Tibial artery (tissue), 4 donors: ENCODE measurements around the gene SPOCK3.

Experiments
- DNase-seq, 2 donors: peaks; one replicate each; pipeline ENCODE4 v3.0.0-alpha.2; 2019
- H3K27ac ChIP-seq, 2 donors: fragments of 200-600 bp; sonication (generic) in 1 of 2; 1 replicate in 1 of 2; 2 replicates in 1 of 2; pipeline ENCODE4 v1.5.1; 2018 to 2019; ENCODE audit warnings: mild to moderate bottlenecking in 1 of 2
- H3K27me3 ChIP-seq, 2 donors: fragments of 200-600 bp; sonication (generic) in 1 of 2; one replicate each; pipeline versions ENCODE4 v1.5.1 to v1.6.0; 2016 to 2019
- H3K36me3 ChIP-seq, 3 donors: fragments of 200-600 bp; sonication (generic) in 2 of 3; one replicate each; pipeline ENCODE4 v1.5.1; 2016 to 2019; ENCODE audit warnings: mild to moderate bottlenecking in 2 of 3
- H3K4me1 ChIP-seq, 4 donors: fragments of 200-600 bp; sonication (generic) in 2 of 4; 1 replicate in 3 of 4; 2 replicates in 1 of 4; pipeline ENCODE4 v1.5.1; 2016 to 2019
- H3K4me3 ChIP-seq, 2 donors: fragments of 200-600 bp; sonication (generic) in 1 of 2; 1 replicate in 1 of 2; 2 replicates in 1 of 2; pipeline ENCODE4 v1.5.1; 2018 to 2019; ENCODE audit warnings: mild to moderate bottlenecking in 2 of 2
- H3K9me3 ChIP-seq, 3 donors: fragments of 200-600 bp; sonication (generic) in 1 of 3; one replicate each; pipeline ENCODE4 v1.5.1; 2016 to 2019
- intact Hi-C: fragments of 100-400 bp; cut with DNase I; formaldehyde crosslinking; loops from one replicate; pipeline ENCODE4 v1.15.0; 2023; ENCODE audit warnings: low total_unique reads
- TF ChIP-seq, protein P1 (sequence below), 2 experiments: fragments of 200-600 bp in 1 of 2; fragments of 450-650 bp in 1 of 2; IDR thresholded peaks; one replicate each; pipeline ENCODE4 v1.5.1; 2017 to 2019; ENCODE audit warnings: antibody characterized with exemption in 2 of 2, mild to moderate bottlenecking in 1 of 2, moderate library complexity in 1 of 2

Gene SPOCK3

DNA sequence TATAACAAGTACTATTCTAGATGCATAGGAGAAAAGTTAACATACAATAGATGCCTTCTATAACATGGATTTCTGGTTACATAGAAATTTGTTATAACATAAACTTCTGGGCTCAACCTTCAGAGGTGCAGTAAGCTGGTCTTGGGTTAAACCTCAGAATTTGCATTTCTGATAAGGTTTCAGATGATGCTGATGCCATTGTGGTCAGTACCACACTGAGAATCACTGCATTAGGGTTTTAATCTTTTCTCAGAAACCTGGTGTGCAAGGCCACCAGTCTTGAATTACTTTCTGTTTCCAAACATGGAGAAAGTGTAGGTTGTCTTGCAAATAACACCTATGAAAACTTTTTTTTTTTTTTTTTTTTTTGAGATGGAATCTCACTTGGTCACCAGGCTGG, 146.2 kb downstream of the SPOCK3 start:
- no peak overlapping the region for H3K27ac ChIP-seq
- H3K4me1 ChIP-seq: no peaks in the 10 kb centered on the region
- no peak overlapping the region for H3K4me3 ChIP-seq
- TF ChIP-seq, protein P1, sequence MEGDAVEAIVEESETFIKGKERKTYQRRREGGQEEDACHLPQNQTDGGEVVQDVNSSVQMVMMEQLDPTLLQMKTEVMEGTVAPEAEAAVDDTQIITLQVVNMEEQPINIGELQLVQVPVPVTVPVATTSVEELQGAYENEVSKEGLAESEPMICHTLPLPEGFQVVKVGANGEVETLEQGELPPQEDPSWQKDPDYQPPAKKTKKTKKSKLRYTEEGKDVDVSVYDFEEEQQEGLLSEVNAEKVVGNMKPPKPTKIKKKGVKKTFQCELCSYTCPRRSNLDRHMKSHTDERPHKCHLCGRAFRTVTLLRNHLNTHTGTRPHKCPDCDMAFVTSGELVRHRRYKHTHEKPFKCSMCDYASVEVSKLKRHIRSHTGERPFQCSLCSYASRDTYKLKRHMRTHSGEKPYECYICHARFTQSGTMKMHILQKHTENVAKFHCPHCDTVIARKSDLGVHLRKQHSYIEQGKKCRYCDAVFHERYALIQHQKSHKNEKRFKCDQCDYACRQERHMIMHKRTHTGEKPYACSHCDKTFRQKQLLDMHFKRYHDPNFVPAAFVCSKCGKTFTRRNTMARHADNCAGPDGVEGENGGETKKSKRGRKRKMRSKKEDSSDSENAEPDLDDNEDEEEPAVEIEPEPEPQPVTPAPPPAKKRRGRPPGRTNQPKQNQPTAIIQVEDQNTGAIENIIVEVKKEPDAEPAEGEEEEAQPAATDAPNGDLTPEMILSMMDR (IDR thresholded peaks at IDR 0.05): no peak
- H3K9me3 ChIP-seq: no peaks in the 10 kb centered on the region
- no peaks in the 10 kb centered on the region for H3K36me3 ChIP-seq
- DNase-seq: no peak
- intact Hi-C loops: no loop called here
- no peaks in the 10 kb centered on the region for H3K27me3 ChIP-seq

DNA sequence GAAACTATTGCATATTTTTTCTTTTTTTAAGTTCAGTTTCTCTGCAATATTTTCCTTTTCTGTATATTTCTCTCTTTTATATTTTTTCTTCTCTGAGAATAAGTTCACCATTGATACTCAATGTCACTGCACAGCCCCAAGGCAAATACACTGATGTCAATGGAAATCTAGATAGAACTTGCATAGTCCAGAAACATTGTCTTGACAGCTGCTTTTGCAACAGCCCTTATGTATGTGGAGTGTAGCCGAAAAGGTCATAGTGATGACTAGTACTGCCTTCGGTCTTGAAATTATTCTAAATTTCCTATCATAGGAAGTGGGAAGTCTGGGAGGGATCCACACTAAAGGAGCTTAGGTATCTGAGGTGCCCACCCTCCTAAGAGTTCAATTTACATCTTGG, 150.0 kb downstream of the SPOCK3 start:
- TF ChIP-seq, protein P1 (IDR thresholded peaks at IDR 0.05): no peak
- H3K27me3 ChIP-seq: no peaks in the 10 kb centered on the region
- DNase-seq: no peak
- H3K4me1 ChIP-seq: no peaks in the 10 kb centered on the region
- H3K4me3 ChIP-seq: no peak overlapping the region
- intact Hi-C loops: no loop called here
- H3K36me3 ChIP-seq: no peaks in the 10 kb centered on the region
- H3K27ac ChIP-seq: no peak overlapping the region
- H3K9me3 ChIP-seq: no peaks in the 10 kb centered on the region

DNA sequence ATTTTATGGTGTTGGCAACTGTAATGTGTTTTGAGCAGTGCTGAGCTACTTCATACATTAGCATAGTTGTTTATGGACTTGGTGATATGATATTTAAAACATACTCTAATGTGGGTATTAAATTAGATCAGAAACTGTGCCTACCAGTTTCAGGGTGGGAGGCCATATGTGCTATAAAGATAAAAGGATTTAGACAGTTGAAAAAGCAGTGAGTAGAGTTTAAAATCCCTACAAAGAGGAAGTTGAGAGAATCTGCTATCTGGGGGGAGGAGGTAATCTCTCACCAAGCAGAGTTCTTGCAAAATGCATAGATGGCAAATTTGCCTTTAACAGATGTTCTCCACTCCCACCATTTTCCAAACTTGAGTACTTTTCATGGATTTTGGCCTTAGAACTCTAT, 154.5 kb downstream of the SPOCK3 start:
- Histone ChIP-seq H3K36me3 (no peaks in the 10 kb centered on the region), H3K9me3 (no peaks in the 10 kb centered on the region), H3K4me3 (no peak overlapping the region), H3K27me3 (no peaks in the 10 kb centered on the region), H3K27ac (no peak overlapping the region), H3K4me1 (no peaks in the 10 kb centered on the region)
- intact Hi-C loops: no loop called here
- TF ChIP-seq, protein P1 (IDR thresholded peaks at IDR 0.05): no peak
- no peak for DNase-seq

DNA sequence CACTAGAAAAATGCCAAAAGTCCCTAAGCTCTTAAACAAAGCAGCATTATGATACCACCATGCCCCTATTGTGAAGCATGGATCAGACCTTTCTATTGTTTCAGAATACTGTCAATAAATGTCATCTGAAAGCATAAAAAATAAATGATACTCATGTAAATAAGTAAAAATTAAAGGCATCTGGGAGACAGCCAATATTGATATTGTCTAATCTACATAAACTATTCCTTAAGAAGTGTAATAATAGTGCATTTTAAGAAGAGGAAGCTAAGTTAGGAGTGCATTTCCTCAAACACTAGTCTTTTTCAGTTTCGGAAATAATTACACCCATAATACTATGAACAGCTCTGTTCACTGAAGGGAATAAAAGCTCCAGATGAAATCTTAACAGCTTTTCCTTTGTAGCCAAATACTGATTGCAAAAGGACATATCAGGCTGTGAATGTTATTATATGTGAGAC, 181.6 kb downstream of the SPOCK3 start:
- Histone ChIP-seq H3K4me1 (no peaks in the 10 kb centered on the region), H3K27me3 (no peaks in the 10 kb centered on the region), H3K4me3 (no peak overlapping the region), H3K36me3 (no peaks in the 10 kb centered on the region), H3K27ac (no peak overlapping the region), H3K9me3 (no peaks in the 10 kb centered on the region)
- DNase-seq: no peak
- intact Hi-C loops: no loop called here
- TF ChIP-seq, protein P1 (IDR thresholded peaks at IDR 0.05): no peak

DNA sequence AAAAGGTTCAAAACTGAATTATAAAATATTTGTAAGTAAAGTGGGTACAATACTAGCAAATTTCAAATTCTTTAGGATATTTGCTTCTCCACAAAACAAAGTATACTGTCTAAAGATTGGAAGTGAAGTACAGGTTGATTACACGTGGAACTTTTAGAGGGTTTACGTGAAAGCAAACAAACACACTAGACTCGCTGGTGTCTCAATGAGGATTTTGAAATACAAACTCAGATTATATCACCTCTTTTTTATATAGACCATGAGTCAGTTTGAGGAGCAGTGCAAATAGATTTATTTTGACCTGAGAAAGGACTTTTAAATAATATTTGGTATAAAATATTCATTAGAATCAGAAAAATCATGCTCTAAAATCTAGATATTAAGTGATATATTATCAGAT, 185.0 kb downstream of the SPOCK3 start:
- Histone ChIP-seq H3K27me3 (no peaks in the 10 kb centered on the region), H3K36me3 (no peaks in the 10 kb centered on the region), H3K27ac (no peak overlapping the region), H3K9me3 (no peaks in the 10 kb centered on the region), H3K4me3 (no peak overlapping the region), H3K4me1 (no peaks in the 10 kb centered on the region)
- DNase-seq: no peak
- TF ChIP-seq, protein P1 (IDR thresholded peaks at IDR 0.05): no peak
- intact Hi-C loops: no loop called here

DNA sequence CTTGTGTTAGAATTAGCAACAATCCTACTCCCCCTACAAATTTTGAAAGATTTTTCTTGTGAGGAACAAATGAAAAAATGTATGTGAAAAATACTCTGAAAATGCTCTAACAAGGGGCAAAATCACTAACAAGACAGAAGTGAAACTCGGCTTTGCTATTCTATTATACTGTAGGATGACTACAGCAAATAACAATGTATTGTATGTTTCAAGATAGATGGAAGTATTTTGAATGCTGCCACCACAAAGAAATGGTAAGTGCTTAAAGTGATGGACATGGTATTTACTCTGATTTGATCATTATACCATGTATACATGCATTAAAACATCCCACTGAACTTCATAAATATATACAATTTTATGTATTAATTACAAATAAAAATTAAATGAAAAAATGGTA, 192.8 kb downstream of the SPOCK3 start:
- no peak overlapping the region for H3K4me3 ChIP-seq
- H3K27me3 ChIP-seq: no peaks in the 10 kb centered on the region
- H3K4me1 ChIP-seq: no peaks in the 10 kb centered on the region
- intact Hi-C loops: no loop called here
- no peak overlapping the region for H3K27ac ChIP-seq
- TF ChIP-seq, protein P1 (IDR thresholded peaks at IDR 0.05): no peak
- H3K36me3 ChIP-seq: no peaks in the 10 kb centered on the region
- DNase-seq: no peak
- H3K9me3 ChIP-seq: no peaks in the 10 kb centered on the region
